HG03139 (cell line): ENCODE measurements around the gene NDUFB7.
A peak's percentile ranks its signal among the peaks of the same experiment; 100 is the strongest.

Experiments
- ATAC-seq: cut with Tn5 transposase; IDR thresholded peaks from one replicate; pipeline ENCODE4 v1.9.1; 2021; ENCODE audit not compliant: unreplicated experiment

NDUFB7 gene

GRCh38 chr19:14526423-14526822 is 45.4 kb downstream of the NDUFB7 start:
- ATAC-seq: no peak

- no peak for ATAC-seq
These were observed 46.1 kb downstream of the NDUFB7 start for GRCh38 chr19:14525729-14526128.

DNA sequence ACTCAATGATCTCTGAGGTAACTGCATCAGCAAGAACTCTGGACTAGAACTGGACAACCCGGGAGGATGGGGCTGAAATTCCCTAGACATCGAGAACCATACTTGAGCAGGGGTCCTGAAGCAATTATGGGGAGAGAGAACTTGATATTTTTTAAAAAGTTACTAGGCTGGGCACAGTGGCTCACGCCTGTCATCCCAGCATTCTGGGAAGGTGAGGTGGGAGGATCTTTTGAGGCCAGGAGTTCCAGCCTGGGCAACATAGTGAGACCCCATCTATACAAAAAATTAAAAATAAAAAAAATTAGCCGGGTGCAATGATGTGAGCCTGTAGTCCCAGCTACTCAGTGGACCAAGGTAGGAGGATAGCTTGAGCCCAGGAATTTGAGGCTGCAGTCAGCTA is 51.3 kb downstream of the NDUFB7 start:
- ATAC-seq: no peak

DNA sequence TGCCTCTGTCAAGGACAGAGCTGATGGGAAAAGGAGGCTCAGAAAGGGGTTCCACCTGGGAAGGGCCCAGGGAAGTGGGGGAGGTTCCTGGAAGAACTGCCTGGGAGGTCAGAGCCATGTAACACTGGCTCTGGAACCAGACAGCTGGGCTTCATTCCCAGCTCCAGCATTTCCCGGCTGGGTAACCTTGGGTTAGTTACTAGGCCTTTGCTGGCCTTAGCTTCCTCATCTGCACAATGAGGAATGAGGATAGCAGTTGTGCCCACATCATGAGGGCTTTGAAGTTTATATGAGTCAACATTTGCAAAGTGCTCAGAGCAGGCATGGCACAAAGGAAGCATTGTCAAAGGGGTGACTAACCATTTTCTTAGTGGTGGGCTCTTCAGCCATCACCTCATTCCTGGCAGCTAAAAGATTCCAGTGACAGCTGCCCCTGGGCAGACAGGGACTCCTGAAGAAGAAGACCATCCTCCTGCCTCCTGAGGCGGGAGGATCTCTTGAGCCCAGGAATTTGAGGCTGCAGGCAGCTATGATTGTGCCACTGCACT is 51.9 kb downstream of the NDUFB7 start:
- no peak for ATAC-seq

DNA sequence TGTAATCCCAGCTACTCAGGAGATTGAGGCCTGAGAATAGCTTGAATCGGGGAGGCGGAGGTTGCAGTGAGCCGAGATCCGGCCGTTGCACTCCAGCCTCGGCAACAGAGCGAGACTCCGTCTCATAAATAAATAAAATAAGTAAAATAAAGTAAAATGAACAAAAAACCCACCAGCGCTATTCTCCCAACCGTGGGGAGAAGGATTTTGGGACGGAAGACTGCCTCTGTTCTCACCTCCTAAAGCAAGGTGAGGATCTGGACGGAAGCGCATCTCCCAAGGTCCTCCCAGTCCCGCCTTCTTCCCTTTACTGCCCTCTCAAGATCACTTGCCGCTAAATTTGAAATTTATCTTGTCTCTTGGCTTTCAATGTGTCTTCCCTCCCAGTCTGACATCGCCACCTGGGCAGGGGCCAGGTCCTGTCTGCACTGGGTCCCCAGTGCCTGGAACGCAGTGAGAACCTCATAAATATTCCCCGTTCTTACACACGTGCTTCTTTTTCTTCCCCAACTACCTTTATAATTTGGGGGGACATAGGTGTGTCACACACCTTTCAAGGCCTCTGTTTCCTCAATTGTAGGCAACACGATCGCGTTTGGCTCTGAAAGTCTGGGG is 52.5 kb downstream of the NDUFB7 start:
- no peak for ATAC-seq

- ATAC-seq: peak; percentile 58
These were observed 53.9 kb downstream of the NDUFB7 start, which contains the start of gene DNAJB1 for GRCh38 chr19:14517840-14518505. Gene DNAJB1 (minus strand): TSS chr19:14518397. CDS start chr19:14518349, 48 bp downstream.

- no peak for ATAC-seq
These were observed 54.4 kb downstream of the NDUFB7 start for GRCh38 chr19:14517446-14517839.

- no peak for ATAC-seq
These were observed 55.0 kb downstream of the NDUFB7 start for GRCh38 chr19:14516746-14517438.
